GM06990 (cell line): Measurements from ENCODE around the gene RALGPS2.

Source experiments
- DNase-seq: peaks from one replicate; pipeline ENCODE4 v3.0.0-alpha.2; 2011; ENCODE audit not compliant: insufficient read length; ENCODE audit errors: extremely low read depth
- H3K27me3 ChIP-seq: replicated peaks from 2 replicates; pipeline ENCODE4 v1.6.0; 2011; ENCODE audit warnings: low read length; ENCODE audit not compliant: control insufficient read depth, insufficient read depth
- H3K36me3 ChIP-seq: 2 replicates; pipeline ENCODE4 v1.5.1; 2011; ENCODE audit warnings: low read length; ENCODE audit not compliant: control insufficient read depth, insufficient read depth
- H3K4me3 ChIP-seq: replicated peaks from 2 replicates; pipeline ENCODE4 v1.5.1; 2011; ENCODE audit warnings: low read depth, mild to moderate bottlenecking, control low read depth, low read length
- TF ChIP-seq, protein P1 (sequence below): IDR thresholded peaks from 2 replicates; pipeline ENCODE4 v1.5.1; 2011; ENCODE audit warnings: low read length, control low read depth, mild to moderate bottlenecking, inconsistent platforms; ENCODE audit not compliant: insufficient read depth, poor library complexity, severe bottlenecking

The RALGPS2 gene, protein sequence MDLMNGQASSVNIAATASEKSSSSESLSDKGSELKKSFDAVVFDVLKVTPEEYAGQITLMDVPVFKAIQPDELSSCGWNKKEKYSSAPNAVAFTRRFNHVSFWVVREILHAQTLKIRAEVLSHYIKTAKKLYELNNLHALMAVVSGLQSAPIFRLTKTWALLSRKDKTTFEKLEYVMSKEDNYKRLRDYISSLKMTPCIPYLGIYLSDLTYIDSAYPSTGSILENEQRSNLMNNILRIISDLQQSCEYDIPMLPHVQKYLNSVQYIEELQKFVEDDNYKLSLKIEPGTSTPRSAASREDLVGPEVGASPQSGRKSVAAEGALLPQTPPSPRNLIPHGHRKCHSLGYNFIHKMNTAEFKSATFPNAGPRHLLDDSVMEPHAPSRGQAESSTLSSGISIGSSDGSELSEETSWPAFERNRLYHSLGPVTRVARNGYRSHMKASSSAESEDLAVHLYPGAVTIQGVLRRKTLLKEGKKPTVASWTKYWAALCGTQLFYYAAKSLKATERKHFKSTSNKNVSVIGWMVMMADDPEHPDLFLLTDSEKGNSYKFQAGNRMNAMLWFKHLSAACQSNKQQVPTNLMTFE

DNA sequence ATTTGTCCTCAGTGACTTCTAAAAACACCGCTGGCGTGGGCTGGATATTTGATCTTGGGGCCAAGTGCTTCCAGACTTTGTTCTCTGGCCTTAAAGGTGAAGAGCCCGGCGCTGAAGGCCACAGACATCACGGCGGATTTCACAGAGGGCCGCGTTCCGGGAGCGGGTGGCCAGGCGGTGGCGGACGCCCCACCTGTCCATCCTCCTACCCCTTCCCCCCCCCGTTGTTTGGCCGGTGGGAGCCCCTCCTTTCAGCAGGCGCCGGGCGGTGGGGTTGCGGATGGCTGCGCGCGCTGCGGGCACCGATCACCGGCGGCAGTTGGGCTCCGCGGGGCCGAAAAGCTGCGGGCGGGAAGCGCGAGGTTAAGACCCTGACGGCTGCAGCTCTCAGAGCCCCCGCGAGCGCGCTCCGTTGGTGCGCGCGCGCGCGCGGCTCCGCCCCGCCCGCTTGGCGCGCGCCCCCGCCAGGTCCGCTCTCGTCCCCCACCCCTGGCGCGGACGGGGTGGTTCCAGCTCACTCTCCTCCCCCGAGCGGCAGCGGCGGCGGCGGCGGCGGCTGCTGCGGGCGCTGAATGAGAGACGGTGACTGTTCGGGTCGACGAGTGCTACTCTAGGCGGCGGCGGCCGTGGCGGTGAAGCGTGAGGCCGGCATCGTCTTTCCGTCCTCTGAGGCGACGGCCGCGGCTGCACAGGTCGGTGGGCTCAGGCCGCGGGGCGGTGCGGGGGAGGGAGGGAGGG lies at the start of gene RALGPS2:
TSS of gene RALGPS2 (plus strand) at position 517 of the 738 bp plus-strand sequence. CDS start 51,521 bp downstream, outside the sequence.
- Histone ChIP-seq H3K36me3 (no peaks in the 10 kb centered on the region), H3K4me3 (peak within 1 kb of the TSS; percentile 66), H3K27me3 (peaks cover 2% of the 10 kb centered on the region)
- TF ChIP-seq, protein P1, sequence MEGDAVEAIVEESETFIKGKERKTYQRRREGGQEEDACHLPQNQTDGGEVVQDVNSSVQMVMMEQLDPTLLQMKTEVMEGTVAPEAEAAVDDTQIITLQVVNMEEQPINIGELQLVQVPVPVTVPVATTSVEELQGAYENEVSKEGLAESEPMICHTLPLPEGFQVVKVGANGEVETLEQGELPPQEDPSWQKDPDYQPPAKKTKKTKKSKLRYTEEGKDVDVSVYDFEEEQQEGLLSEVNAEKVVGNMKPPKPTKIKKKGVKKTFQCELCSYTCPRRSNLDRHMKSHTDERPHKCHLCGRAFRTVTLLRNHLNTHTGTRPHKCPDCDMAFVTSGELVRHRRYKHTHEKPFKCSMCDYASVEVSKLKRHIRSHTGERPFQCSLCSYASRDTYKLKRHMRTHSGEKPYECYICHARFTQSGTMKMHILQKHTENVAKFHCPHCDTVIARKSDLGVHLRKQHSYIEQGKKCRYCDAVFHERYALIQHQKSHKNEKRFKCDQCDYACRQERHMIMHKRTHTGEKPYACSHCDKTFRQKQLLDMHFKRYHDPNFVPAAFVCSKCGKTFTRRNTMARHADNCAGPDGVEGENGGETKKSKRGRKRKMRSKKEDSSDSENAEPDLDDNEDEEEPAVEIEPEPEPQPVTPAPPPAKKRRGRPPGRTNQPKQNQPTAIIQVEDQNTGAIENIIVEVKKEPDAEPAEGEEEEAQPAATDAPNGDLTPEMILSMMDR = no peak
- DNase-seq = peak; percentile 62

DNA sequence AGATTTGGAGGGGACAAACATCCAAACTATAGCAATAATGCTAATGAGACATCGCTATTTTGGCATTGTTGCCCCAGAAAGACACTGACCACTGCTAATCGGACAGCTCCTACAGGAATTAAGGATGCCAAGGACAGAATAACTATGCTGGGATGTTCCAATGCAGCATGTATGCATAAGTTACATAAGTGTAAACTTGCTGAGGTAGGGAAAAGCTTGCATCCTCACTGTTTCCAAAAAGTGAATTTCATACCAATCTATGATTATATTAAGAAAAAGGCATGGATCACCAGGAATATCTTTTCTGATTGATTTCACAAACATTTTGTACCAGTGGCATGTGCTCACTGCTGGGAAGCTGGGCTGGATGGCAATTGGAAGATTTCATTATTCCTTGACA lies 45.8 kb upstream of the RALGPS2 start:
- no peaks in the 10 kb centered on the region for H3K36me3 ChIP-seq

DNA sequence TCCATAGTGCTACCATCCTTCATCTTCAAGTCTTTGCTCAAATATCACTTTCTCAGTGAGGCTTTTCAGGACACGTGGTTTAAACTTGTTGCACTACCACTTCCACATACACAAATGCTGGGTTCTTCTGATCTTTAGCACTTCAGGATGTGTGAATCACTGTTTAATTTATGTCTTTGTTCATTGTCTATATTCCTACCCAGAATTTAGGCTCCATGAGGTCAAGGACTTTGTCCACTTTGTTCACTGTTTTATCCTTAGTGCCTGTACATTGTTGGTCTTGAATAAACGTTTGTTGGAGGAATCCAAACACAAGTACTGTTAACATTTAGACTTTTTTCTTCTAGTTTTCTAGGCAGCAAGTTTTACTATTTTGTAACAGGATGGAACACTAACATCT lies 42.6 kb upstream of the RALGPS2 start:
- TF ChIP-seq, protein P1 = no peak
- DNase-seq = no peak
- Histone ChIP-seq H3K36me3 (no peaks in the 10 kb centered on the region), H3K27me3 (no peaks in the 10 kb centered on the region), H3K4me3 (no peak overlapping the region)

More for the DNA sequence above, 45.8 kb upstream of the RALGPS2 start:
- no peak for DNase-seq
- TF ChIP-seq, protein P1 = no peak
- H3K27me3 ChIP-seq = no peaks in the 10 kb centered on the region
- H3K4me3 ChIP-seq = no peak overlapping the region

DNA sequence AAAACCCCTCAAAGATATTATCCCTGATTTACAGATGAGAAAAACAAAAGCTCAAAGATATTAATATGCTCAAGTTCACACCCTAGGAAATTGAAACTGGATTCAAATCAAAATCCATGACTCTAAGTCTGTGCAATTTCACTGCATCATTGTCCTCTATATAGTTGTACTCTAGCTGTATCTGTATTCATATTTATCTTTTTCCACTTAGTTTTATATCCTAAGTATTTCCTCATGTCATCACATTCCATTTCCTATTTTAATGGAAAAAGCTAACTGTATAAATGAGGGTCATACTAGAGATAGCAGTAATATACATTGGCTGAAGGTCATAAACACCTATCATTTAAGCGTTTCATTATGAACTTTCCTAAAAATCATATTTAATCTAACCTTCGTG lies 42.2 kb upstream of the RALGPS2 start:
- Histone ChIP-seq H3K27me3 (no peaks in the 10 kb centered on the region), H3K4me3 (no peak overlapping the region), H3K36me3 (no peaks in the 10 kb centered on the region)
- no peak for DNase-seq
- TF ChIP-seq, protein P1 = no peak

DNA sequence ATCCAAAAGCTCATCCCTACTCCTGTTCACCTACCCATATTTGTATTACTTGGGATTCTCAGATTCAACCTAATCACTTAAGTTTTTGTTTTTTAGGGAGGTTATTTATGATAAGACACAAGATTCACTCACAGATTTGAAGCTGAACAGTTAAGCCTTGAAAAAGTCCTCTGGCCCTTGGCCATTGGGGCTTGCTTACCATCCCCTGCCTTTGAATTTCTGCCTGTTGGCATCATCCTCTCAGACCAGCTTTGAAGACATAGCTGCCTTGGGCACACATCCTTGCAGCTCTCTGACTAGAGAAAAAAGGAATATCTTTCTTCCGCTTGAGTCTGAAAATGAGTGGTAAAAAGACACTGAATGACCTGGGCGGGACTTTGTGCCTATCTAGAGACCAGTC lies 41.8 kb upstream of the RALGPS2 start:
- Histone ChIP-seq H3K27me3 (no peaks in the 10 kb centered on the region), H3K36me3 (no peaks in the 10 kb centered on the region), H3K4me3 (no peak overlapping the region)
- DNase-seq = no peak
- TF ChIP-seq, protein P1 = no peak
